Adrenal gland (tissue), 5 donors: ENCODE measurements around the gene APCDD1L.

Source experiments
- POLR2A ChIP-seq, 2 donors: fragments of 450-650 bp; IDR thresholded peaks; one replicate each; pipeline ENCODE4 v1.6.1; 2017; ENCODE audit warnings: antibody characterized with exemption in 2 of 2, mild to moderate bottlenecking in 2 of 2, moderate library complexity in 1 of 2
- TF ChIP-seq, protein P1 (sequence below), 6 experiments: fragments of 450-650 bp in 4 of 6; fragments of 200-600 bp in 2 of 6; sonication (generic) in 1 of 6; IDR thresholded peaks; 1 replicate in 5 of 6; 2 replicates in 1 of 6; pipeline versions ENCODE4 v1.5.1 to v1.8.0; 2016 to 2021; ENCODE audit warnings: antibody characterized with exemption in 6 of 6, mild to moderate bottlenecking in 2 of 6, moderate library complexity in 1 of 6
- donor health status: DM: no; HTN: no; CAD: no.

DNA sequence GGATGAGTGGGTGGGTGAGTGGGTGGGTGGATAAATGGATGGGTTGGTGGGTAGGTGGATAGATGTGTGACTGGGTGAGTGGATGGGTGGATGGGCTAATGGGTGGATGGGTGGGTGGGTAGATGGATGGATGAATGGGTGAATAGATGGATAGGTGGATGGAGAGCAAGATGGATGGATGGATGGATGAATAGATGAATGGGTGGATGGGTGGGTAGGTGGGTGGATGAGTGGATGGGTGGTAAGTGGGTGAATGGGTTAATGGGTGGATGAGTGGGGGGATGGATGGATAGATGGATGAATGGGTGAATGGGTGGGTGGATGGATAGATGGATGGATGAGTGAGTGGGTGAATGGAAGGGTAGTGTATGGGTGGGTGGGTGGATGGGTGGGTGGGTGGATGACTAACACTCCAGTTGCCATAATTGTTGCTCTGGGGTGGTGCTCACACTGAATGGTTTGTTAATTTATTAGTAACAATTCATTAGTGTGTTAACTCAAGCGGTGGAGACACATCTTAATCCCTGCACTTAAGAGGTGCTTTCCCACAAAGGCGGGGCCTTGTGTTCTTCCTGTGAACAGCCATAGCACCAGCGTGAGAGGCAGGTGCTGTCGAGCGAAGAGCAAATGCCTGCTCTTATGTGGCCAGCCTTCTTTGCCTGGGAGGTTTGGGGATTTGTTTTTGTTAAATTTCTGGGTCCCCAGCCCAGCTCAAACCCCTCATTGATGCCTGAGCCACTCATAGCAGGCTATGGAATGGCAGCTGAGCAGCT lies 4.9 kb upstream of the APCDD1L start:
- TF ChIP-seq, protein P1, sequence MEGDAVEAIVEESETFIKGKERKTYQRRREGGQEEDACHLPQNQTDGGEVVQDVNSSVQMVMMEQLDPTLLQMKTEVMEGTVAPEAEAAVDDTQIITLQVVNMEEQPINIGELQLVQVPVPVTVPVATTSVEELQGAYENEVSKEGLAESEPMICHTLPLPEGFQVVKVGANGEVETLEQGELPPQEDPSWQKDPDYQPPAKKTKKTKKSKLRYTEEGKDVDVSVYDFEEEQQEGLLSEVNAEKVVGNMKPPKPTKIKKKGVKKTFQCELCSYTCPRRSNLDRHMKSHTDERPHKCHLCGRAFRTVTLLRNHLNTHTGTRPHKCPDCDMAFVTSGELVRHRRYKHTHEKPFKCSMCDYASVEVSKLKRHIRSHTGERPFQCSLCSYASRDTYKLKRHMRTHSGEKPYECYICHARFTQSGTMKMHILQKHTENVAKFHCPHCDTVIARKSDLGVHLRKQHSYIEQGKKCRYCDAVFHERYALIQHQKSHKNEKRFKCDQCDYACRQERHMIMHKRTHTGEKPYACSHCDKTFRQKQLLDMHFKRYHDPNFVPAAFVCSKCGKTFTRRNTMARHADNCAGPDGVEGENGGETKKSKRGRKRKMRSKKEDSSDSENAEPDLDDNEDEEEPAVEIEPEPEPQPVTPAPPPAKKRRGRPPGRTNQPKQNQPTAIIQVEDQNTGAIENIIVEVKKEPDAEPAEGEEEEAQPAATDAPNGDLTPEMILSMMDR (IDR thresholded peaks at IDR 0.05) = no peak
- no peak for TF ChIP-seq POLR2A (IDR thresholded peaks at IDR 0.05)
